Choroid plexus epithelial cell (primary cell): ENCODE data around the gene ACOT12.

Source experiments
- DNase-seq: peaks from one replicate; pipeline ENCODE4 v3.0.0-alpha.2; 2010; ENCODE audit warnings: low read depth
- H3K4me3 ChIP-seq: 2 replicates; pipeline ENCODE4 v1.5.1; 2011; ENCODE audit warnings: low read depth, mild to moderate bottlenecking, control low read depth, low read length, moderate library complexity
- CTCF ChIP-seq: conservative IDR thresholded peaks from 2 replicates; pipeline ENCODE4 v1.5.1; 2011; ENCODE audit warnings: low read depth, mild to moderate bottlenecking, control low read depth, inconsistent platforms, low read length, moderate library complexity

The ACOT12 gene

GRCh38 chr5:81400375-81400774, 6.4 kb upstream of the ACOT12 start:
- no peak for DNase-seq
- H3K4me3 ChIP-seq, result no peak overlapping the region
- no peak for TF ChIP-seq CTCF

GRCh38 chr5:81398741-81399140, 4.8 kb upstream of the ACOT12 start:
- H3K4me3 ChIP-seq, result no peak overlapping the region
- no peak for DNase-seq
- no peak for TF ChIP-seq CTCF

GRCh38 chr5:81397176-81397575, 3.2 kb upstream of the ACOT12 start:
- DNase-seq, result peak; percentile 56
- H3K4me3 ChIP-seq, result no peak overlapping the region
- no peak for TF ChIP-seq CTCF

GRCh38 chr5:81395262-81395661, 1.3 kb upstream of the ACOT12 start:
- TF ChIP-seq CTCF, result no peak
- DNase-seq, result no peak
- H3K4me3 ChIP-seq, result no peak overlapping the region

- TF ChIP-seq CTCF, result no peak
- DNase-seq, result no peak
- H3K4me3 ChIP-seq, result peak overlapping the region; percentile 49
Measured at GRCh38 chr5:81393430-81393782, 528 bp downstream of the ACOT12 start.

- DNase-seq, result no peak
- TF ChIP-seq CTCF, result no peak
- no peak overlapping the region for H3K4me3 ChIP-seq
Measured at GRCh38 chr5:81389025-81389424, 4.9 kb downstream of the ACOT12 start.

GRCh38 chr5:81388169-81388568, 5.8 kb downstream of the ACOT12 start:
- H3K4me3 ChIP-seq, result no peak overlapping the region
- TF ChIP-seq CTCF, result no peak
- no peak for DNase-seq
